Hepatocyte (in vitro differentiated cells): ENCODE measurements around the gene SBF2.

Source experiments
- EZH2 ChIP-seq: fragments of 200-600 bp; sonication (generic); IDR thresholded peaks from 2 replicates; pipeline ENCODE4 v1.6.1; 2016; ENCODE audit warnings: antibody characterized with exemption, mild to moderate bottlenecking, borderline replicate concordance
- EZH2phosphoT487 ChIP-seq: fragments of 200-600 bp; sonication (generic); IDR thresholded peaks from one replicate; pipeline ENCODE4 v1.6.1; 2018; ENCODE audit warnings: antibody characterized with exemption, mild to moderate bottlenecking, low read depth, moderate library complexity; ENCODE audit not compliant: unreplicated experiment, severe bottlenecking
- TF ChIP-seq, protein P1 (sequence below): fragments of 200-600 bp; sonication (generic); IDR thresholded peaks from 2 replicates; pipeline ENCODE4 v1.5.1; 2016; ENCODE audit warnings: antibody characterized with exemption, mild to moderate bottlenecking; ENCODE audit not compliant: poor library complexity

GRCh38 chr11:10107497-10107896 is 186.5 kb downstream of the SBF2 start:
- TF ChIP-seq, protein P1, sequence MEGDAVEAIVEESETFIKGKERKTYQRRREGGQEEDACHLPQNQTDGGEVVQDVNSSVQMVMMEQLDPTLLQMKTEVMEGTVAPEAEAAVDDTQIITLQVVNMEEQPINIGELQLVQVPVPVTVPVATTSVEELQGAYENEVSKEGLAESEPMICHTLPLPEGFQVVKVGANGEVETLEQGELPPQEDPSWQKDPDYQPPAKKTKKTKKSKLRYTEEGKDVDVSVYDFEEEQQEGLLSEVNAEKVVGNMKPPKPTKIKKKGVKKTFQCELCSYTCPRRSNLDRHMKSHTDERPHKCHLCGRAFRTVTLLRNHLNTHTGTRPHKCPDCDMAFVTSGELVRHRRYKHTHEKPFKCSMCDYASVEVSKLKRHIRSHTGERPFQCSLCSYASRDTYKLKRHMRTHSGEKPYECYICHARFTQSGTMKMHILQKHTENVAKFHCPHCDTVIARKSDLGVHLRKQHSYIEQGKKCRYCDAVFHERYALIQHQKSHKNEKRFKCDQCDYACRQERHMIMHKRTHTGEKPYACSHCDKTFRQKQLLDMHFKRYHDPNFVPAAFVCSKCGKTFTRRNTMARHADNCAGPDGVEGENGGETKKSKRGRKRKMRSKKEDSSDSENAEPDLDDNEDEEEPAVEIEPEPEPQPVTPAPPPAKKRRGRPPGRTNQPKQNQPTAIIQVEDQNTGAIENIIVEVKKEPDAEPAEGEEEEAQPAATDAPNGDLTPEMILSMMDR = no peak
- TF ChIP-seq EZH2phosphoT487 = no peak
- TF ChIP-seq EZH2 = no peak
